ENCODE data around the gene POP5. TPM values are rescaled to one million over a fixed set of nuclear protein-coding genes. Genes with fewer than 3 reads are reported as not detected.

Gene POP5
- total and polyA plus RNA-seq, 2 of the 4 experiments (the other 2 are of a cell fraction): 69.5 to 99.4 TPM

DNA sequence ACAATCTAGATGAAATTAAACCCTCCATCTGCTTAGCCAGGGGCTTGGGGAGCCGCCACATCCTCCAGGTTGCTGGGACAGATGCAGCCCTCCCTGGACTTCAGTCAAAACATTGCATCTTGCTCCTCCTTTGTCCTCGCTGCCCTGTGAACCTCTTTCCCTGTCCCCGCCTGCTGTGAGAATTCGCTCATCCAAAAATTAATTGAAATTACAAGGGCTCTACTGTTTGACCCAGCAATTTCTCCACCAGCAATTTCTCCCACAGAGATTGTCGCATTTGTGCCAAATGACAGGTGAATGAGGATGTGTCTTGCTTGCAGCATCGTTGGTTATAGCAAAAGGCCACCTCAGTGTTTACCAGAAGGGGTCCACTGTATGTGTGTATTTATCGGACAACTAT lies 5.0 kb upstream of the POP5 start:
- Histone ChIP-seq H2AK5ac (ENCODE audit: low read depth, low read length) (no peak overlapping the region), H3K14ac (replicated peaks; ENCODE audit: low read depth, low read length) (no peak overlapping the region), H2BK20ac (ENCODE audit: low read depth, low read length) (no peak overlapping the region), H3K36me3 (ENCODE audit: control insufficient read depth, insufficient read depth, low read length) (no peaks in the 10 kb centered on the region), H4K5ac (ENCODE audit: low read depth, low read length) (no peak overlapping the region), H3K4me3 (ENCODE audit: insufficient read depth, low read depth, low read length) (no peak overlapping the region), H2BK15ac (ENCODE audit: low read depth, low read length) (no peak overlapping the region), H2BK5ac (ENCODE audit: low read depth, low read length, poor library complexity, severe bottlenecking) (no peak overlapping the region), H4K20me1 (ENCODE audit: insufficient read depth, low read length) (no peaks in the 10 kb centered on the region), H3K9ac (ENCODE audit: low read depth, low read length) (no peak overlapping the region), H2AFZ (replicated peaks; ENCODE audit: low read length, poor library complexity) (no peak overlapping the region), H3K4me2 (ENCODE audit: low read depth, low read length) (no peak overlapping the region), H4K91ac (ENCODE audit: insufficient read depth, low read depth, low read length) (no peak overlapping the region), H3K27me3 (ENCODE audit: control insufficient read depth, insufficient read depth, low read length) (peaks cover 30% of the 10 kb centered on the region), H3K56ac (ENCODE audit: extremely low read depth, insufficient read depth, low read length) (no peak overlapping the region), H3K9me1 (ENCODE audit: insufficient read depth, low read length) (no peaks in the 10 kb centered on the region), H2BK120ac (ENCODE audit: low read depth, low read length) (no peak overlapping the region), H3K9me3 (ENCODE audit: control insufficient read depth, insufficient read depth, low read length) (no peaks in the 10 kb centered on the region), H3K4me1 (ENCODE audit: control insufficient read depth, insufficient read depth, low read length) (no peaks in the 10 kb centered on the region), H3K79me1 (ENCODE audit: low read depth in 1 of 2, low read length in 2 of 2) (peaks cover 0 to 6% of the 10 kb centered on the region in 2 experiments; a peak in 2 of 4 replicates), H3K27ac (ENCODE audit: insufficient read depth, low read length) (no peak overlapping the region), H3K4ac (ENCODE audit: low read depth, low read length) (no peak overlapping the region), H3K18ac (ENCODE audit: low read depth, low read length) (no peak overlapping the region), H4K8ac (ENCODE audit: low read depth in 2 of 2, low read length in 2 of 2) (no peak overlapping the region), H3K23ac (ENCODE audit: low read depth, low read length) (no peak overlapping the region), H2AK9ac (replicated peaks; ENCODE audit: low read depth, low read length, poor library complexity) (no peak overlapping the region)
- CTCF ChIA-PET: no interaction called here
- 43% methylated on average over 1 of the region's 7 CpGs; no CpG with 5 or more reads in 1 of the 2 experiments for WGBS, 2 experiments (ENCODE audit: extremely low coverage in 2 of 2, insufficient read length in 1 of 2)
- BruUV-seq (replicated peaks): no TSS peak
- intact Hi-C loops (cut with micrococcal nuclease): no loop called here
- in situ Hi-C loops (cut with MboI; ENCODE audit: low sequenced_read_pairs): no loop called here
- POLR2A ChIA-PET (ENCODE audit: unreplicated experiment): no interaction called here
- TF ChIP-seq MAFK (IDR thresholded peaks at IDR 0.05; ENCODE audit: low read depth, low read length): no peak
- TF ChIP-seq, protein P1, sequence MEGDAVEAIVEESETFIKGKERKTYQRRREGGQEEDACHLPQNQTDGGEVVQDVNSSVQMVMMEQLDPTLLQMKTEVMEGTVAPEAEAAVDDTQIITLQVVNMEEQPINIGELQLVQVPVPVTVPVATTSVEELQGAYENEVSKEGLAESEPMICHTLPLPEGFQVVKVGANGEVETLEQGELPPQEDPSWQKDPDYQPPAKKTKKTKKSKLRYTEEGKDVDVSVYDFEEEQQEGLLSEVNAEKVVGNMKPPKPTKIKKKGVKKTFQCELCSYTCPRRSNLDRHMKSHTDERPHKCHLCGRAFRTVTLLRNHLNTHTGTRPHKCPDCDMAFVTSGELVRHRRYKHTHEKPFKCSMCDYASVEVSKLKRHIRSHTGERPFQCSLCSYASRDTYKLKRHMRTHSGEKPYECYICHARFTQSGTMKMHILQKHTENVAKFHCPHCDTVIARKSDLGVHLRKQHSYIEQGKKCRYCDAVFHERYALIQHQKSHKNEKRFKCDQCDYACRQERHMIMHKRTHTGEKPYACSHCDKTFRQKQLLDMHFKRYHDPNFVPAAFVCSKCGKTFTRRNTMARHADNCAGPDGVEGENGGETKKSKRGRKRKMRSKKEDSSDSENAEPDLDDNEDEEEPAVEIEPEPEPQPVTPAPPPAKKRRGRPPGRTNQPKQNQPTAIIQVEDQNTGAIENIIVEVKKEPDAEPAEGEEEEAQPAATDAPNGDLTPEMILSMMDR (conservative IDR thresholded peaks at IDR 0.05; ENCODE audit: low read depth, low read length): no peak
- no peak for TF ChIP-seq RFX5 (IDR thresholded peaks at IDR 0.05; ENCODE audit: low read depth, low read length)
- no peak for TF ChIP-seq POLR2A (IDR thresholded peaks at IDR 0.05; ENCODE audit: low read depth, low read length)
- TF ChIP-seq MXI1 (IDR thresholded peaks at IDR 0.05; ENCODE audit: borderline replicate concordance, low read depth, low read length): no peak
- no peak for TF ChIP-seq MAZ (IDR thresholded peaks at IDR 0.05; ENCODE audit: borderline replicate concordance, low read depth, low read length)
- TF ChIP-seq NFE2L2 (IDR thresholded peaks at IDR 0.05; ENCODE audit: low read depth, low read length): no peak
- no peak for TF ChIP-seq CHD1 (IDR thresholded peaks at IDR 0.05; ENCODE audit: low read depth, low read length)
- TF ChIP-seq RCOR1 (IDR thresholded peaks at IDR 0.05; ENCODE audit: insufficient replicate concordance, low read length): no peak
- TF ChIP-seq, protein P2, sequence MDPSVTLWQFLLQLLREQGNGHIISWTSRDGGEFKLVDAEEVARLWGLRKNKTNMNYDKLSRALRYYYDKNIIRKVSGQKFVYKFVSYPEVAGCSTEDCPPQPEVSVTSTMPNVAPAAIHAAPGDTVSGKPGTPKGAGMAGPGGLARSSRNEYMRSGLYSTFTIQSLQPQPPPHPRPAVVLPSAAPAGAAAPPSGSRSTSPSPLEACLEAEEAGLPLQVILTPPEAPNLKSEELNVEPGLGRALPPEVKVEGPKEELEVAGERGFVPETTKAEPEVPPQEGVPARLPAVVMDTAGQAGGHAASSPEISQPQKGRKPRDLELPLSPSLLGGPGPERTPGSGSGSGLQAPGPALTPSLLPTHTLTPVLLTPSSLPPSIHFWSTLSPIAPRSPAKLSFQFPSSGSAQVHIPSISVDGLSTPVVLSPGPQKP (IDR thresholded peaks at IDR 0.05; ENCODE audit: borderline replicate concordance, low read depth, low read length): no peak
- TF ChIP-seq CEBPB (IDR thresholded peaks at IDR 0.05; ENCODE audit: low read depth, low read length): no peak
- DNase-seq: no peak
- ATAC-seq (ENCODE audit: low read depth): no peak
- dilution Hi-C loops (cut with HindIII; ENCODE audit: low sequenced_read_pairs, unreplicated experiment): no loop called here

Data from IMR-90 (cell line).